HEK293 (cell line): ENCODE results near the gene MAP2.
A peak's percentile ranks its signal among the peaks of the same experiment; 100 is the strongest.

Experiments used
- BCL11A ChIP-seq: fragments of 450-650 bp; formaldehyde crosslinking; IDR thresholded peaks from 2 replicates; pipeline ENCODE4 v1.5.1; 2016; ENCODE audit warnings: low read depth, missing biosample characterization, missing genetic modification characterization
- HIC1 ChIP-seq: fragments of 450-650 bp; formaldehyde crosslinking; IDR thresholded peaks from 2 replicates; pipeline ENCODE4 v1.5.1; 2016; ENCODE audit warnings: missing biosample characterization, missing genetic modification characterization
- KLF10 ChIP-seq: fragments of 450-650 bp; IDR thresholded peaks from 2 replicates; pipeline ENCODE4 v1.5.1; 2018; ENCODE audit warnings: missing biosample characterization, mild to moderate bottlenecking, missing genetic modification characterization
- KLF16 ChIP-seq: fragments of 450-650 bp; formaldehyde crosslinking; IDR thresholded peaks from 2 replicates; pipeline ENCODE4 v1.5.1; 2017; ENCODE audit warnings: missing biosample characterization, missing genetic modification characterization
- KLF9 ChIP-seq: fragments of 450-650 bp; formaldehyde crosslinking; IDR thresholded peaks from 2 replicates; pipeline ENCODE4 v1.5.1; 2016; ENCODE audit warnings: missing biosample characterization, missing genetic modification characterization, low read depth
- OVOL3 ChIP-seq: fragments of 450-650 bp; formaldehyde crosslinking; IDR thresholded peaks from 2 replicates; pipeline ENCODE4 v1.5.1; 2016; ENCODE audit warnings: missing biosample characterization, missing genetic modification characterization
- PBX3 ChIP-seq: sonication (generic); formaldehyde crosslinking; IDR thresholded peaks from 2 replicates; pipeline ENCODE4 v1.8.1; 2022; ENCODE audit warnings: mild to moderate bottlenecking, moderate library complexity, missing genetic modification reagents
- SCRT2 ChIP-seq: fragments of 450-650 bp; formaldehyde crosslinking; IDR thresholded peaks from 2 replicates; pipeline ENCODE4 v1.5.1; 2016; ENCODE audit warnings: missing biosample characterization, missing genetic modification characterization
- SP3 ChIP-seq: fragments of 450-650 bp; formaldehyde crosslinking; IDR thresholded peaks from 2 replicates; pipeline ENCODE4 v1.5.1; 2016; ENCODE audit warnings: missing biosample characterization, missing genetic modification characterization
- SP7 ChIP-seq: fragments of 450-650 bp; formaldehyde crosslinking; IDR thresholded peaks from 2 replicates; pipeline ENCODE4 v1.5.1; 2016; ENCODE audit warnings: missing biosample characterization, missing genetic modification characterization
- TCF7L2 ChIP-seq: IDR thresholded peaks from 2 replicates; pipeline ENCODE4 v1.6.1; 2011; ENCODE audit warnings: low read depth, mild to moderate bottlenecking, inconsistent platforms, low read length, moderate library complexity, borderline replicate concordance
- ZBTB17 ChIP-seq: fragments of 450-650 bp; formaldehyde crosslinking; IDR thresholded peaks from 2 replicates; pipeline ENCODE4 v1.5.1; 2016; ENCODE audit warnings: missing biosample characterization, missing genetic modification characterization
- ZNF138 ChIP-seq: fragments of 450-650 bp; formaldehyde crosslinking; IDR thresholded peaks from 2 replicates; pipeline ENCODE4 v1.5.1; 2016; ENCODE audit warnings: missing biosample characterization, missing genetic modification characterization, borderline replicate concordance
- ZNF148 ChIP-seq: fragments of 450-650 bp; formaldehyde crosslinking; IDR thresholded peaks from 2 replicates; pipeline ENCODE4 v1.5.0; 2017; ENCODE audit warnings: missing biosample characterization, missing genetic modification characterization, borderline replicate concordance
- ZNF26 ChIP-seq: fragments of 450-650 bp; formaldehyde crosslinking; IDR thresholded peaks from 2 replicates; pipeline ENCODE4 v1.5.1; 2016; ENCODE audit warnings: missing biosample characterization, missing genetic modification characterization
- ZNF280D ChIP-seq: fragments of 450-650 bp; formaldehyde crosslinking; IDR thresholded peaks from 2 replicates; pipeline ENCODE4 v1.5.1; 2016; ENCODE audit warnings: missing biosample characterization, missing genetic modification characterization
- ZNF302 ChIP-seq: fragments of 450-650 bp; formaldehyde crosslinking; IDR thresholded peaks from 2 replicates; pipeline ENCODE4 v1.5.1; 2016; ENCODE audit warnings: missing biosample characterization, missing genetic modification characterization, low read depth
- ZNF324 ChIP-seq: fragments of 450-650 bp; formaldehyde crosslinking; IDR thresholded peaks from 2 replicates; pipeline ENCODE4 v1.5.1; 2016; ENCODE audit warnings: missing biosample characterization, missing genetic modification characterization
- ZNF362 ChIP-seq: fragments of 450-650 bp; formaldehyde crosslinking; IDR thresholded peaks from 2 replicates; pipeline ENCODE4 v1.5.1; 2016; ENCODE audit warnings: missing biosample characterization, missing genetic modification characterization
- ZNF473 ChIP-seq: fragments of 450-650 bp; formaldehyde crosslinking; IDR thresholded peaks from 2 replicates; pipeline ENCODE4 v1.5.1; 2017; ENCODE audit warnings: missing biosample characterization, missing genetic modification characterization
- ZNF510 ChIP-seq: fragments of 450-650 bp; formaldehyde crosslinking; IDR thresholded peaks from 2 replicates; pipeline ENCODE4 v1.5.1; 2018; ENCODE audit warnings: mild to moderate bottlenecking, missing genetic modification characterization, missing biosample characterization; ENCODE audit not compliant: insufficient replicate concordance
- ZNF521 ChIP-seq: fragments of 450-650 bp; formaldehyde crosslinking; IDR thresholded peaks from 2 replicates; pipeline ENCODE4 v1.5.1; 2017; ENCODE audit warnings: missing biosample characterization, mild to moderate bottlenecking, missing genetic modification characterization
- ZNF621 ChIP-seq: fragments of 450-650 bp; formaldehyde crosslinking; IDR thresholded peaks from 2 replicates; pipeline ENCODE4 v1.5.1; 2017; ENCODE audit warnings: missing biosample characterization, missing genetic modification characterization
- ZNF624 ChIP-seq: fragments of 450-650 bp; formaldehyde crosslinking; IDR thresholded peaks from 2 replicates; pipeline ENCODE4 v1.5.1; 2017; ENCODE audit warnings: missing biosample characterization, missing genetic modification characterization
- ZNF837 ChIP-seq: fragments of 450-650 bp; formaldehyde crosslinking; IDR thresholded peaks from 2 replicates; pipeline ENCODE4 v1.5.1; 2016; ENCODE audit warnings: missing biosample characterization, missing genetic modification characterization

Gene MAP2

GRCh38 chr2:209472112-209472832 lies 48.4 kb downstream of the MAP2 start (continued):
- TF ChIP-seq ZNF473 (no peak), ZNF148 (tag by site-specific recombination) (no peak), HIC1 (tag by site-specific recombination) (no peak), ZBTB17 (tag by site-specific recombination) (peak; percentile 62), ZNF521 (tag by site-specific recombination) (no peak), PBX3 (no peak), ZNF280D (tag by site-specific recombination) (no peak), KLF10 (tag by site-specific recombination) (no peak; the same call in 1 of the 2 replicates), KLF16 (tag by site-specific recombination) (no peak), ZNF138 (no peak), KLF9 (tag by site-specific recombination) (no peak), ZNF510 (tag by site-specific recombination) (no peak), BCL11A (no peak), ZNF324 (tag by site-specific recombination) (no peak), ZNF621 (tag by site-specific recombination) (no peak), SP7 (peak; percentile 78), OVOL3 (no peak), ZNF624 (tag by site-specific recombination) (no peak), ZNF302 (tag by site-specific recombination) (no peak), ZNF837 (no peak), SCRT2 (tag by site-specific recombination) (no peak), TCF7L2 (0 out of 2 replicates have a peak, but pooled peaks have one; percentile 32), ZNF362 (tag by site-specific recombination) (peak; percentile 45; the same call in 1 of the 2 replicates), ZNF26 (tag by site-specific recombination) (no peak), SP3 (tag by site-specific recombination) (no peak)
